CD4-positive, alpha-beta T cell treated with Interleukin-17A for 4 hours (primary cell): ENCODE measurements around the gene MRC1.

ENCODE experiments used
- DNase-seq: peaks from one replicate; pipeline ENCODE4 v3.0.0-alpha.2; 2020; ENCODE audit warnings: mixed read lengths

MRC1 gene

DNA sequence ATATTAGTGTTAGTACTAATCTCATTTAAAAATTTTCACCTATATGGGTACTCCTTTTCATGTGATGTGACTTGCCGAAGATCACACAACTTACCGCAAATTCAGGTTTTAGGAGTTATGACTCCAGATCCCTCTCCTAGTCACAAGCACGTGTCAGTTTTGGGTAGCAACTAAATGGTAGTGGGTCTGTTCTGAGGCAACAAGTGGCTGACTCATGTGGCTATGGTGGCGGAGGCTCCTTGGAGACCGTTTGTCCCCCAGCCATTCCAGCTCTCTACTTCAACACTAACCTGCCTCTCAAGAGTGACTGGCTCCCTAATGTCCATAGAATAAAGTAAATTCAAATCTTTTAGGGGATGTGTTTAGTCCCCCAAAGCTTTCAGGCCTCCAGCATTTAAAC, 39.5 kb downstream of the MRC1 start:
- no peak for DNase-seq

DNA sequence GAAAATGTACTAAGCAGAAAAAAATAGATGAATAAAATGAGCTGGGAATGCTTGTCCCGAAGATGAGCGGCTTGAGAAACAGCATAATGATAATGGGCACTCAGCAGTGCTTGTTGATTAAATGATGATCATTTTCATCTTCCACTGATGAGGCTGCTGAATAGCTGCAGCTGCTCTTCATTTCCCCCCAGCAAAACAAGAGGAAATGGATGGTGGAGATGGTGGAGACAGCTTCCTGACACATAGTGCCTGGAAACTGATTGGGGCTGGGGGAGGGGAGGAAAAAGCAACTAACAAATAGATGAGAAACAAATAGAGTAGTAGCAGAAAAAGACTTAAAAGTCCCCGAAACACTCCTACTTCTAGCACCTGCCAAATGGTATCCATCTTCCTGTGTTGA, 41.4 kb downstream of the MRC1 start:
- no peak for DNase-seq

DNA sequence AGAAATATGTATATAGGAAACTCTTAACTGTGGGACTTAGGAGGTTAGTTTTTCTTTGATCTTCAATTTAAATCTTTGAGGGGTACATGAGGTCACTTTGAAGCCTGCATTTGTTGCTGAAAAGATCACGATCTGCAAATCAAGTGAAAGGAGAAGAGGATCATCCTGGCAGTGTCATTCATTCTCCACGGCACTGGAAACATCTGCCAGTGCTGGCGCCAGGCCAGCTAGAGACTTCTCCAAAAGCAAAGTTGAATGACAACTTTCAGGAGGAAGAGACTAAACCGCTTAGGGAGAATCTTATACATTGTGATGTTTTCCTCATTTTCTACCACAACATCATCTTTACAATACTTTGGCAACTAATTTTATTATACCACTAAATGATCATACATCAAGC, 42.5 kb downstream of the MRC1 start:
- no peak for DNase-seq

DNA sequence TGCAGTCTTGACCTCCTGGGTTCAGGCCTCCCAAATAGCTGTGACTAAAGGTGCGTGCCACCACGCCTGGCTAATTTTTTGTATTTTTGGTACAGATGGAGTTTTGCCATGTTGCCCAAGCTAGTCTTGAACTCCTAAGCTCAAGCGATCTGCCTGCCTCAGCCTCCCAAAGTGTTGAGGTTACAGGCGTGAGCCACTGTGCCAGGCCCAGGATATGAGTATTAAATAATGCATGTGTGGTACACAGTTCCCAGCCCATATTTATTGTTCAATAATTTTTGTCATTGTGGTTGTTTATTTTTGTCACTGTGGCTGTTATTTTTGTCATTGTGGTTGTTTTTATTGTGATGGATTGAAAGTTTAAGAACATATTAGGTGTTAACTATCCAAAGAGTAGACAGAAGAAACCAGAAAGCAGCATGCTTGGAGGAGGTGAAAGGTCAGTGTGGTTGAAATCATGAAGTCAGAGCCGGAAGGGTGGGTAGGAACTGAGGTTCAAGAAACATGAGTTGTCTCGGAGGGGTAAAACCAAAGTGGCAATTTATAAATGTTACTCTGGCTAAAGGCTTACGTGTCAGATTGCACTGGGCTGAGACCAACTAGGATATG, 45.0 kb downstream of the MRC1 start:
- DNase-seq: no peak

DNA sequence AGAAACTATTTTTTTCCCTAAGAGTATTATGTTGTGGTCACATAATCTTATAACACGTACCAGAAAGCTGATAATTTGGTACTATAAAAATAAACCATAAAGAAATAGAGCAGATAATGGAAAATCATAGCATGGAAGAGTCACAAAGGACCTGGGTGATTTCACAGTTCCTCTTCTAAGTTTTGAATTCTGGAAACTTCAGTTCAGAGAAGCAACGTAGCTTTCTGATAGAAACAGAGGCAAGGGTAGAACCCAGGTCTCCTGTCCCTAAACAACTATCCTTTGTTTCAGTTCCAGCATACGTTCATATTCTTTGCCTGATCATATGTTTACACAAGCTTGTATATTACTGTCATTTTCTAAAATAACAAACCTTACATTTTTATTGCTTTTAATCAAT, 47.9 kb downstream of the MRC1 start:
- no peak for DNase-seq

DNA sequence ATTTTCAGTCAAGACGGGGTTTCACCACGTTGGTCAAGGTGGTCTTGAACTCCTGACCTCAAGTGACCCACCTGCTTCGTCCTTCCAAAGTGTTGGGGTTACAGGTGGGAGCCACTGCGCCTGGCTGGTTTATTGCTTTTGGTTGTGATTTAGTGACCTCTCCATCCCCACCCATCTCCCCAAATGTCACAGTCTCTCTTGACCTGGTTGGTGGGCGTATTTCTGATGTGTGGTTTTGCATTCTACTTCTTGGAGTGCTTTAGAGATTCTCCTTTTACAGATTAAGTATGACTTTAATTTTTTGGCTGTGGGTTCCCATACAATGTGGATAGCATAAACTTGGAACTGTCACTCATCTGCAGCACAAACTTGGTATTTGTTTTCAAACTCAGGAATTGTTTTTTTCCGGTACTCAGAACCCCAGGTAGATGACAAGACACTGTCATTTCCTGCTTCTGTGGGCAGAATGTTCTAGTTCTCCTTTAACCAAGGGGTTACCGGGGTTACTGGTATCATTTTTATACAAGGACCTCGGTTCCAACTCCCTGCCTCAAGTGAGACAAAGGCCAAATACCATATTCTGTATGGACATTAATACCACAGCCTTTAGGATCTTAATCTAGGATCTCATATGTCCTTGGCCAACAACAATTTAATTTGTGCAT, 50.5 kb downstream of the MRC1 start:
- no peak for DNase-seq

DNA sequence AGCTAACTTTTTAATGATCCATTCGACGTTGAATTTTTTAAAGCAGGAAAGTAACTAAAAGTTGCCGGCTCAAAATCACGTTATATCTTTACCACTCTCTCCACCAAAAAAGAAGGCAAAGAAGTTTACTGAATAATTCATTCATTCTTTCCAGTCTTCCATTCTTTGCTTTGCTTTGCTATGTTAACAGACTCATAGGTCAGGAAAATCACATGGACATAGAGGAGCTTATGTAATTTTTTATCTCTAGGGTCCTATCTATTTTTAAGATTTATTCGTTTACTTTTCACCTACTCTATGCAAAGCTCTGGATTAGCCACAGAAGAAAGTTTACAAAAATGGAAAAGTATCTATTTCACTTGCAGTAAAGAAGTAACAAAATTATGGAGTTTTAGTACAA, 52.6 kb downstream of the MRC1 start:
- DNase-seq: no peak

DNA sequence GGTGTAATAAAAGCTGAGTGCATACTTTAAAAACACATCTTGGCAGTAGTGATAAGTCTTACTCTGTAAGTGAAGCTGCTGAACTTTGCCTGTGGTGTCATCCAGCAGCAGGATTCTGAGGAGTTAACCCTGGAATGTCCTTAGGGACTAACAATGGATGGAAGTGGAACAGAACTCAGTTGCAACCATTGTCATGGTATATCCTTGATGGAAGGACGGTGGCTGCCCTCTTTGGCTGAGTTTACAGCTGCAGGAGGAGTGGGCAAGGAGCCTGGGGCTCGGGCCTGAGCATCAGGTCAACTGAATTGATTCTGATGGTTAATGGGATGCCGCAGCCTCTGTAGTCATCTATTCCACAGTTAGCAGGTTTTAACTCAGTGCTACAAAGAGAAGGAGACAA, 56.2 kb downstream of the MRC1 start:
- DNase-seq: no peak

DNA sequence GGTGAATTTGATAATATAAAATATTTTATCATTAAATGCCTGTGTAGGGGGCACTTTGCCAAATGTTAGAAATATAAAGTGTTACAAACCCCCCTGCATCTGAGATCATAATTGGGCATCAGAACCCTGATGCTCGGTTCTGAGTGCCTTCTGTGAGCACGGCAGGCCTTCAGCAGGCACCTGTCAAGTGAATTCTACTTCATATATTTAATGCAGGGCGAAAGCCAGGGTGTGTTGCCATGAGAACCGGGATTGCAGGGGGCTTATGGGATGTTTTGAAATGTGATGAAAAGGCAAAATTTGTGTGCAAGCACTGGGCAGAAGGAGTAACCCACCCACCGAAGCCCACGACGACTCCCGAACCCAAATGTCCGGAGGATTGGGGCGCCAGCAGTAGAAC, 57.2 kb downstream of the MRC1 start:
- DNase-seq: no peak

DNA sequence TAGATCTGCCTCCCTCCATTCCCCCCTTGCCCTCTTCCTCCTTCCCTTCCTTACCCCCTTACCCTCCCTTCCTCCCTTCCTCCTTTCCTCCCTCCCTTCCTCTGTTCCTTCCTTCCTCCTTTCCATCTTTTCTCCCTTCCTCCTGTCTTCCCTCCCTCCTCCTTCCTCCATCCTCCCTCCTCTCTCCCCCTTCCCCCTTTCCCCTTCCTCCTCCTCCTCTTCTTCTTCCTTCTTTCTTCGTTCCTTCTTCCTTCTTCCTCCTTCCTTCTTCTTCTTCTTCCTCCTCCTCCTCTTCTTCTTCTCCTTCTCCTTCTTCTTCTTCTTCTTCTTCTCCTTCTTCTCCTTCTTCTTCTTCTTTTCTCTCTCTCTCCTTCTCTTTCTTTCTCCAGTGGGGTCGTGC, 57.9 kb downstream of the MRC1 start:
- no peak for DNase-seq

DNA sequence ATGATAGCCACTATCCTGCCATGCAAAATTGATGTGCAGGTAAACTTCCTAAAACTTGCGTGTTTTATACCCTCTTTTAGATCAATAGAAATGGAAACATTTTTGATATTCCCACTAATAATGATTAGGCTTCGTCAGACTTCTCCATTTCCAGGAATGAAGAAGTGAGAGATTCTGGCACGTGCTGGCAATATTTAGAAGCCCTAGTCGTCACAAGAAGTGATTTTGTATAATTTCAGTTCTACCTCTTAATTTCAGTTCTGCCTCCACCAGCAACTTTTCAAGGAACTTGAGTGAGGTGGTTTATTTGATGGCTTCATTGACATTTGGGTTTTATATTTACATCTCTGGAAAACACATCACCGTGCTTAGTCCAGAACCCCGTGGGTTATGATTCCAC, 61.9 kb downstream of the MRC1 start:
- no peak for DNase-seq

DNA sequence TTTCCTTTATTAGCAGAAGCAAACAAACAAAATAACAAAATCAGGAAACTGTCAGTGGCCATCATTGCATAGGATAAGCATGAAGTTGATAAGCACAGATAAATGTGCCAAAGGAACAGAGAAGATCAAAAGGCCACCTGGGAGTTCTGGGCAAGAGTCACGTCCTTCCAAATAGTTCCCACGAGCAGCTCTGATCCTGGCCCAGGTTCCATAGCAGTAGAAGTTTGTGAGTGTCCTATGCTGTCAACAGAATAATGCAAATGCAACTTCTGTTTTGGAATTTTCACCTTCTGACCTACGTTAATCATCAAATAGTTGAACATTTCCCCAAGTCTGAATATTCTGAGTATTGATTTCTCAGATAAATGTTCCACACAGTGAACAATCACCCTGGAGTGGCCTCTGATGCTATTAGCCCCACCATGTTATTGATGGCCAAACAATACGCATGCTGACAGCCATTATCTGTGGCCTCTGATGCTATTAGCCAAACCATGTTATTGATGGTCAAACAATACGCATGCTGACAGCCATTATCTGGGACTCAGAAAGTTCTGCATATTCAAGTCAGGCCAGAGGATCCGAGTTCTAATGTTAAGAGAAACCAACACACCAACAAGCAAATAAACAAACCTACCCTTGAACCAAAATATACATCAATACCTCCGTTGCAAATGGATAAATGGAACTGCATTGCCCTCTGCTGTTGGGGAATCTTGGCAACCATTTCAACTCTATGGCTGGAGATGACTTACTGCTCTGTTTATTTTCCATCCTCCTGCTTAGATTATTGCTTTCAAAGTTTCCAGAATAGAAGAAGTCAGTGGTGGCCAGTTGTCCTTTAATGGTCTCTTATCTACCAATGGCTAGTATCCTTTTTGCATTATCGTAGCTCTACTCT, 63.3 kb downstream of the MRC1 start:
- no peak for DNase-seq

DNA sequence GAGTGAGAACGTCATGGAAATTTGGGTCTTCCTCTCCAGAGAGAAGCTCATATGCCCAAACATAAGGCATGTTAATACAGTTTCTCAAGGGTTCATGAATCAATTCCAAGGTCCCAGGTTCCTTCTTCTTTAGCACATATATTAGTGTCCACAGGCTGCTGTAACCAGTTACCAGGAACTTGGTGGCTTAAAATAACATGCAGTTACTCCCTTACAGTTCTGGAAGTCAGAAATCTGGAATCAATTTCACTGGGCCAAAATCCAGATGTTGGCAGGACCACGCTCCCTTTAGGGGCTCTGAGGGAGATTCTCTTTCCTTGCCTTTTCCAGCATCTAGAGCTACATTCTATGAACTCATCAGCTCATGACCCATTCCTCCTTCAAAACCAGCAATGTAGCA, 64.8 kb downstream of the MRC1 start:
- DNase-seq: no peak

DNA sequence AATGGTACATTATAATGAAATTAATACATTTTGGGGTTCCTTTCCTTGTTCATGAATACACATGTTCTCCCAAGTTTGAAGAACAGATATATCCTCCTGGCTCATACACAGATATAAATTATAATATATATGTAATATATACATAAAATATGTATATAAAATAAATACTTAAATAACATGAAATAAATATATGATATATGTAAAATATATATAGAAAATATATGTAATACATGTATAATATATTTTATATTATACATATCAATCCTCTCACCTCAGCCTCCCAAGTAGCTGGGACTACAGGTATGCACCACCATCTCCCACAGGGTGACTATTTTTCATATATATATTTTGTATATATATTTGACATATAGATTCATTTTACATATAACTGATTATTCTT, 68.0 kb downstream of the MRC1 start:
- no peak for DNase-seq

DNA sequence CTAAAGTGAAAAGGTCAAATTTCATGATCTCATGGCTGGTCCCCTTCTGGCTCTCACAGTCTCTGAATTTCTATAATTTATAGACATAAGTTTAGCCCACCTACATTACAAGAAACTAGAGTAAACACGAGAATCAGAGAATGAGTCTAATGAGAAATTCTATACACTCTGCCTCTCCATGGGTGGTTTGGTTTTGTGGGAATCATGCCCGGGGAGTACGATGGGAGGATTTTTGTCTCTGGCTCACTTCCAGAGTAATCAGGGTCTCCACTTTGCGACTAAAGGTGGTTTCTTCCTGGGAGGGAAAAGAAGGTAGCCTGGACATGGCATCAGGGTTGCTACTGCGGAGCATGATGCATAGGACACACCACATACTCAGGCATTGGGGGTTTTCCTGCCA, 69.7 kb downstream of the MRC1 start:
- no peak for DNase-seq

DNA sequence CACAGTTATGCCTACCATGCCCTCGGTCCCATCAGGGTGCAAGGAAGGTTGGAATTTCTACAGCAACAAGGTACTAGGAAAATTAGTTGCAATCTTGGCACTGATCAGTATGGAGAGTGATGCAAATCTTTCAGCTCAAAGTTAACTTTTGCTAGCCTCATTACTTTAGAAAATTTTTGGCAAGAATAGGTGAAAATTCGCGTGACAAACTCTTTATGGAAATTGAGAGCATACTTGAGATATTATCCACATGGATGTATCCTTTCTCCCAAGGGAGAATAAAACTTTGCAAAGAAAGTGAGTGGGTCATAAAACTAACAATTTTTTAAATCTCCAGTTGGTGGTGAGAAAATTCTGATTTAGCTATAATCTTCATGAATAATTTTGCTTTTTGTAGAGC, 71.5 kb downstream of the MRC1 start:
- no peak for DNase-seq

DNA sequence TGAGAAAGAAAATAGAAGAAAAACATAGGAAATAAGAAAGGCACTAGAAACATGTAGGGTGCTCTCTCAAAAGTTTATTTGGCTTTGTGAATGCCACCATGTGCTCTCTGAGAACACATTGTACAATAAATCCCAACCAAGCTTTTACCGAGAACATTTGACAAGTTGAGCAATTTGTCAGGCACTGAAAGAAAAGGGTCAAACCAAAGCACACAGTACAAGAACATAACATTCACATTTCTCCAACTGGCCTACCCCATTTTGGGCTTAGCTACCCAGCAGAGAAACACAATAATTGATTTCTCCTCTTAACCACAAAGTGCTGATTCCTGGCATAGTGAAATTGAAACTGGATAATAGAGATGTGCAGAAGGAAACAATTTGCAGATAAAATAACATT, 73.4 kb downstream of the MRC1 start:
- DNase-seq: no peak

DNA sequence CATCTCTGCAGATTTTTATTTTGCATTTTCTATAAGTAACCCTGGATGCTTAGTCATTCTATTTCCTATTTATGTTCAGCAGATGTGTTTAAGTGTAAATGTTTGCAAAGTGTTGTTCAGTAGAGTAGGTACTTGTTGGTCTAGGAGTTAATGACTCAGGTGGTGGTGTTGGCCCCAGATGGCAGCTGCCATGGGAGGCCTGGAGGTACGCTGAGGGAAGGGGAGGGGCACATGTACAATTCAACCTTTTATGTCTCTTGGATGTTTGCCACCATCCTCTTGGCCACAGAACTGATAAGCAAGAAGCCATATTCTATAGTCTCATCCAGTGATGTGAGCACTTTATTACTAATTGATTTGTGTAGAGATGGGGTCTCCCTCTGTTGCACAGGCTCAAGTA, 74.5 kb downstream of the MRC1 start:
- DNase-seq: no peak

DNA sequence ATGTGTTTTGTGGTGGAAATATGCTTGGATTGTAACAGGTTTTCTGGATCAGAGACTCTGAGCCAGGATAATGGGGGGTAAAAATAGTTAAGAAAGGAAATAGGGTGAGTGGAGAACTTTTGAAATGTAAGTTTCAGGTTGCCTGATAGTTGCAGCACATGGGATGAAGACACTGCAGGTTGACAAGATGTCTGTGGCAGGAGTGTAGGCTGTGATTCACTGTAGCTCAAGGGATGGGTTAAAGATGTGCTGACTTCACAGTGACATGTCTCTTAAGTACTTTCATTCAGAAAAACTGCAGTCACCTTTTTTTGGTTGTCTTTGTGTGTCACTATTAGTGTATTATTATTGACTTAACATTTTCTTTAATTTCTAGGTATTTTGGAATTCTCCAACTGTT, 79.0 kb downstream of the MRC1 start:
- no peak for DNase-seq

DNA sequence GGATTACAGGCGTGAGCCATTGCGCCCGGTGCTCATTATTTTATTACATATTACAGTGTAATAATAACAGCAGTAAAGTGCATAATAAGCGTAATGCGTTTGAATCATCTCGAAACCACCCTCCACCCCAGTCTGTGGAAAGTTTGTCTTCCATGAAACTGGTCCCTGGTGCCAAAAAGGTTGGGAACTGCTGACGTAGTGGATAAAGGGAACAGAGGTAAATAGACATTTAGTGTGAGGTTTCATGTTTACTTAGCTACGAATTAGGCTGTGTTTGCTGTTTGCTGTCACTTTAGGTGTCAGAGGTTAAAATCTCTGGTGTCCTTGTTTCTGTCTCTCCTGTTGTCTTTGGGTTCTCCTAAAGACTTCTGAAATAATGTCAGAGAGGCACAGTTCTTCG, 82.3 kb downstream of the MRC1 start:
- no peak for DNase-seq

DNA sequence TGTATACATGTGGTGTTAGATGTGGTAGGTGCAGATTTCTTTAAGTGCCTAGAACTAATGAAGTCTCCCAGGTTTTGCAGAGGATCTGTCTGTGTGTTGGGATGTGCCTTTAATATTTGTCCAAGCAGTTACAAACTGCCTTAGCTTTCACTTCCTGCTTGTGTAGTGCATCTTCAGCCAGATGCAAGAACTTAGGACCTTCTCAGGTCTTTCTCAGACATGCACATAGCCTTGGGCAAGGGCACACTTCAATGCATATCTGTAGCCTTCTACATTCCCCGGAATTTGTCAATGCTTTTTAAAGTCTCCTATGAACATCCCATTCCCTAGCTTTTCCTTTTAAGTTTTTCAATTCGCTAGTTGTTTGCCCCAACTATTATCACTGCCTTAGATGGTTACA, 95.4 kb downstream of the MRC1 start:
- DNase-seq: no peak

DNA sequence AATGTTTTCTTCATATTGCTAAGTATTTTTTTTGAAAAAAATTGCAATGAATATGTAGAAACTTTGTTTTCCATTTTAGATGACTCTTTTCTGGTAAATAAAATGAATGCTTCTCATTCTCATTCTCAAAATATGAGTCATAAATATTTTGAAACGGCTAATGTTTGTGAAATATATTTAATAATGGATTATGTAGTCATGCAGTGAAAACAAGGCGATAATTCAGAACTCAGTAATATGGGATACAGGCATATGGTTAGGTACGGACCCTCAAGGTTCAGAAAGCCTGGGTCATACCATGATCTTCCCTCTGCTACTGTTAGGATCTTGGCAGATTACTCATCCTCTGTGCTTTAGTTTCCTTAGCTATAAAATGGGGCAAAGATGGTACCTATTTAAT, 96.3 kb downstream of the MRC1 start:
- no peak for DNase-seq

DNA sequence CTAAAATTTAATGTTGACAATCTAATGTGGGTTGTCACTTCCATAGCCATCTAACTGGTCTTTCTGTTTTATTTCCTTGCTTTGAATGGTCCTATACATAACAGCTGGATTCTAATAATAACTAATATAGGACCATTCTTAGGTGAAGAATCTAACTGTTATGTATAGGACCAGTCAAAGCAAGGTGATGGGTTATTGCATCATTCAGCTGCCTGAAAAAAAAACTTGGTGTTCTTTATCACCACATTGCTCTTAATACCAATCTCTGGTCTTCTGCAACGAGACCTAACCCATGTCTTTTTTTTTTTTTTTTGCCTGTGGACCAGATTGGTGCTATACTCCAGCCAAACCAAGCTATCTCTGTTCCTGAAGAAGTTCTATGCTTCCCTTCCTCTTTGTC, 96.9 kb downstream of the MRC1 start:
- no peak for DNase-seq

DNA sequence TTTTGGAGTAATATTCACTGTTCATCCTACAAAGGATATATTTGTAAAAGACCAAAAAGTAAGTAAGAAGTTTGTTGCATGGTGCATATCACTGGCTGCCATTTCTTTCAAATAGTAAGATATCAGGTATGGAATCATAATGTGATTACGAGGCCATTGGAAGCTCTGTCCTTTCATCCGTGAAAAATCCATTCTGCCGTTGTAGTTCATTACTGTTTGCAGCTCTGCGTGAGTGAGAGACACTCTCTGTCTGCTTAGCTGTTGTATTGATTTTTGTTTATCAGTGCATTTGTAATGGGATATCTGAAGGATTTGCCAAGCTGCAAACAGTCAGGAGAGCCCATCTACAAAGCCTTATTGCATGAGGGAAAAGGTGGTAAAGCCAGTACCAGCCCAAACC, 98.5 kb downstream of the MRC1 start:
- DNase-seq: no peak
